SK-N-SH treated with all-trans-retinoic acid at 6 μM for 48 hours (cell line): ENCODE results near the gene BOD1.

Source experiments
- ISL1 ChIP-seq: fragments of 250-450 bp; sonication (Bioruptor Pico); IDR thresholded peaks from 2 replicates; pipeline ENCODE4 v2.1.2; 2022; ENCODE audit warnings: mild to moderate bottlenecking, moderate library complexity
- POU6F1 ChIP-seq: fragments of 250-450 bp; sonication (Bioruptor Pico); IDR thresholded peaks from 2 replicates; pipeline ENCODE4 v1.8.0; 2021; ENCODE audit warnings: low read depth, mild to moderate bottlenecking, moderate library complexity, borderline replicate concordance
- TSHZ2 ChIP-seq: fragments of 250-450 bp; sonication (Bioruptor Pico); IDR thresholded peaks from 2 replicates; pipeline ENCODE4 v1.5.0; 2020; ENCODE audit warnings: mild to moderate bottlenecking, moderate library complexity
- ZFP3 ChIP-seq: fragments of 250-450 bp; sonication (Bioruptor Pico); IDR thresholded peaks from 2 replicates; pipeline ENCODE4 v1.5.0; 2020; ENCODE audit warnings: mild to moderate bottlenecking, moderate library complexity
- ZNF8 ChIP-seq: fragments of 450-650 bp; formaldehyde crosslinking; IDR thresholded peaks from 2 replicates; pipeline ENCODE4 v1.5.0; 2020; ENCODE audit warnings: mild to moderate bottlenecking, moderate library complexity

- TF ChIP-seq ZNF8 (CRISPR knock-in tag) (no peak), TSHZ2 (CRISPR knock-in tag) (no peak), ZFP3 (CRISPR knock-in tag) (no peak), ISL1 (CRISPR knock-in tag) (no peak), POU6F1 (no peak)
Observed at GRCh38 chr5:173624282-173624681, 7.8 kb upstream of the BOD1 start.
